Measurements from ENCODE around the gene CEP44.
"Not testable (repeated sequence)": the region's sequence is repeated elsewhere in the genome, so short reads cannot be mapped to it uniquely, and the experiment has no call there.

Gene CEP44

GRCh38 chr4:174286870-174287269, 3.2 kb downstream of the CEP44 start:
- H3K4me1 ChIP-seq (ENCODE audit: control insufficient read depth in 1 of 2, insufficient read depth in 1 of 2, low read depth in 1 of 2, low read length in 1 of 2) = peaks cover 19 to 26% of the 10 kb centered on the region in 2 experiments
- no peaks in the 10 kb centered on the region for H3K36me3 ChIP-seq
- no peak overlapping the region for H3K4me3 ChIP-seq (ENCODE audit: low read depth in 1 of 2, low read length in 1 of 2)
- no peak overlapping the region for H3K27ac ChIP-seq
- TF ChIP-seq CTCF (IDR thresholded peaks at IDR 0.05) = no peak
- H3K9me3 ChIP-seq = no peaks in the 10 kb centered on the region
- no peaks in the 10 kb centered on the region for H3K27me3 ChIP-seq

- Histone ChIP-seq H3K4me3 (ENCODE audit: low read depth in 1 of 2, low read length in 1 of 2) (no peak overlapping the region), H3K27me3 (no peaks in the 10 kb centered on the region), H3K36me3 (no peaks in the 10 kb centered on the region), H3K4me1 (ENCODE audit: control insufficient read depth in 1 of 2, insufficient read depth in 1 of 2, low read depth in 1 of 2, low read length in 1 of 2) (no peaks in the 10 kb centered on the region), H3K27ac (no peak overlapping the region), H3K9me3 (peaks cover 10% of the 10 kb centered on the region)
- TF ChIP-seq CTCF (IDR thresholded peaks at IDR 0.05) = no peak
Measured at GRCh38 chr4:174292473-174292872, 8.8 kb downstream of the CEP44 start.

GRCh38 chr4:174294641-174295040, 10.9 kb downstream of the CEP44 start:
- H3K36me3 ChIP-seq; H3K4me3 ChIP-seq (ENCODE audit: low read depth in 1 of 2, low read length in 1 of 2); H3K4me1 ChIP-seq (ENCODE audit: control insufficient read depth in 1 of 2, insufficient read depth in 1 of 2, low read depth in 1 of 2, low read length in 1 of 2); H3K27ac ChIP-seq; H3K9me3 ChIP-seq; H3K27me3 ChIP-seq: not testable (repeated sequence)

- not testable (repeated sequence) for H3K4me1 ChIP-seq (ENCODE audit: control insufficient read depth in 1 of 2, insufficient read depth in 1 of 2, low read depth in 1 of 2, low read length in 1 of 2); H3K4me3 ChIP-seq (ENCODE audit: low read depth in 1 of 2, low read length in 1 of 2); H3K9me3 ChIP-seq; H3K27ac ChIP-seq; H3K27me3 ChIP-seq
- peaks cover 12% of the 10 kb centered on the region for H3K36me3 ChIP-seq
Measured at GRCh38 chr4:174295142-174295541, 11.4 kb downstream of the CEP44 start.

- Histone ChIP-seq H3K9me3 (no peaks in the 10 kb centered on the region), H3K4me3 (ENCODE audit: low read depth in 1 of 2, low read length in 1 of 2) (no peak overlapping the region), H3K4me1 (ENCODE audit: control insufficient read depth in 1 of 2, insufficient read depth in 1 of 2, low read depth in 1 of 2, low read length in 1 of 2) (no peaks in the 10 kb centered on the region), H3K27ac (no peak overlapping the region), H3K27me3 (no peaks in the 10 kb centered on the region), H3K36me3 (peaks cover 57% of the 10 kb centered on the region)
- no peak for TF ChIP-seq CTCF (IDR thresholded peaks at IDR 0.05)
Measured at GRCh38 chr4:174303687-174304086, 20.0 kb downstream of the CEP44 start.

- Histone ChIP-seq H3K27me3 (no peaks in the 10 kb centered on the region), H3K36me3 (peaks cover 50% of the 10 kb centered on the region), H3K27ac (no peak overlapping the region), H3K4me3 (ENCODE audit: low read depth in 1 of 2, low read length in 1 of 2) (no peak overlapping the region), H3K9me3 (no peaks in the 10 kb centered on the region), H3K4me1 (ENCODE audit: control insufficient read depth in 1 of 2, insufficient read depth in 1 of 2, low read depth in 1 of 2, low read length in 1 of 2) (no peaks in the 10 kb centered on the region)
- no peak for TF ChIP-seq CTCF (IDR thresholded peaks at IDR 0.05)
Measured at GRCh38 chr4:174304664-174305063, 21.0 kb downstream of the CEP44 start.

GRCh38 chr4:174305961-174306360, 22.2 kb downstream of the CEP44 start:
- no peak for TF ChIP-seq CTCF (IDR thresholded peaks at IDR 0.05)
- H3K36me3 ChIP-seq = peaks cover 45% of the 10 kb centered on the region
- no peaks in the 10 kb centered on the region for H3K27me3 ChIP-seq
- no peaks in the 10 kb centered on the region for H3K9me3 ChIP-seq
- no peaks in the 10 kb centered on the region for H3K4me1 ChIP-seq (ENCODE audit: control insufficient read depth in 1 of 2, insufficient read depth in 1 of 2, low read depth in 1 of 2, low read length in 1 of 2)
- H3K27ac ChIP-seq = no peak overlapping the region
- no peak overlapping the region for H3K4me3 ChIP-seq (ENCODE audit: low read depth in 1 of 2, low read length in 1 of 2)
